ENCODE data around the gene FBRSL1. TPM values are rescaled to one million over a fixed set of nuclear protein-coding genes. Genes with fewer than 3 reads are reported as not detected.

FBRSL1 gene
- total RNA-seq, 1 donor from 2014 or later = 108 TPM

- Mint-ChIP-seq H3K27me3 (peaks cover 20% of the 10 kb centered on the region), H3K4me3 (no peak overlapping the region), H3K27ac (no peak overlapping the region), H3K9me3 (no peaks in the 10 kb centered on the region), H3K36me3 (no peaks in the 10 kb centered on the region), H3K4me1 (ENCODE audit: unreplicated experiment) (peaks cover 15% of the 10 kb centered on the region)
- DNase-seq (ENCODE audit: extremely low spot score, unreplicated experiment) = no peak
- no peak for TF ChIP-seq CTCF (conservative IDR thresholded peaks at IDR 0.05)
Observed at GRCh38 chr12:132448463-132448820, 41.5 kb upstream of the FBRSL1 start.

GRCh38 chr12:132449565-132450417 lies 40.2 kb upstream of the FBRSL1 start:
- no peak for TF ChIP-seq CTCF (conservative IDR thresholded peaks at IDR 0.05)
- Mint-ChIP-seq H3K4me3 (peak overlapping the region; percentile 9), H3K4me1 (ENCODE audit: unreplicated experiment) (peaks cover 15% of the 10 kb centered on the region), H3K36me3 (no peaks in the 10 kb centered on the region), H3K27me3 (peaks cover 16% of the 10 kb centered on the region), H3K27ac (no peak overlapping the region), H3K9me3 (no peaks in the 10 kb centered on the region)
- no peak for DNase-seq (ENCODE audit: extremely low spot score, unreplicated experiment)

GRCh38 chr12:132450418-132451171 lies 39.4 kb upstream of the FBRSL1 start:
- Mint-ChIP-seq H3K27ac (no peak overlapping the region), H3K4me1 (ENCODE audit: unreplicated experiment) (peaks cover 13% of the 10 kb centered on the region), H3K9me3 (no peaks in the 10 kb centered on the region), H3K36me3 (no peaks in the 10 kb centered on the region), H3K27me3 (peaks cover 15% of the 10 kb centered on the region), H3K4me3 (no peak overlapping the region)
- DNase-seq (ENCODE audit: extremely low spot score, unreplicated experiment) = no peak
- no peak for TF ChIP-seq CTCF (conservative IDR thresholded peaks at IDR 0.05)

DNA sequence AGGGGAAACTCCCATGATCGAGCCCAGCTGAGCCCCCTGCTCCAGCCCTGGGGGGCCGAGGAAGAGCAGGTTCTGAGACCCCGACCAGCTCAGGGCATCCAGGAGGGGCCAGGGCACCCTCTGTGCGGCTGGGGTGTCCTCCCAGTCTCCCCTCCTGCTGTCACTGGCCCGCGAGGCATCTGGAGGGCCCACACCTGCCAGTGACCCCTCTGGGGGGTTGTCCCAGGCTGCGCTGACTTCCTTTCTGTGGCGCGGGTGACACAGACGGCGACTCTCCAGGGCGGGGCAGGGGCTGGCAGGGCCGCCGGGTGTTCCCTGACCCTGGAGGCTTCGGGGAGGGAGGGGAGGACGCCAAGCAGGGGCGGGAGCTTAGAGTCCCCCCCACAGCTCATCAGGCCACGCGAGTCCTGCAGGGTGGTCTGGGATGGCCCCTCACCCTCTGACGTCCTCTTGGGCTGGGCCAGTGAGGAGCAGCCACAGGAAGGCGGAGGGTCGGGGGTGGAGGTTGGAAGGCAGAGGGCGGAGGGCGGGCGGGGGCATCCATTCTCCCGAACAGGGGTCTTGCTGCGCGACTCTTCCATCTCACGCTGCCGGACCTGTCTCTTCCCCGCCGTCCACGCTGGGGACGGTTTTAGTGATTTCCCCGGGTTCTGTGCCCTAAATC lies 38.6 kb upstream of the FBRSL1 start:
- Mint-ChIP-seq H3K36me3 (no peaks in the 10 kb centered on the region), H3K4me1 (ENCODE audit: unreplicated experiment) (peaks cover 6% of the 10 kb centered on the region), H3K27me3 (peaks cover 8% of the 10 kb centered on the region), H3K4me3 (no peak overlapping the region), H3K9me3 (no peaks in the 10 kb centered on the region), H3K27ac (no peak overlapping the region)
- no peak for DNase-seq (ENCODE audit: extremely low spot score, unreplicated experiment)
- TF ChIP-seq CTCF (conservative IDR thresholded peaks at IDR 0.05) = no peak

DNA sequence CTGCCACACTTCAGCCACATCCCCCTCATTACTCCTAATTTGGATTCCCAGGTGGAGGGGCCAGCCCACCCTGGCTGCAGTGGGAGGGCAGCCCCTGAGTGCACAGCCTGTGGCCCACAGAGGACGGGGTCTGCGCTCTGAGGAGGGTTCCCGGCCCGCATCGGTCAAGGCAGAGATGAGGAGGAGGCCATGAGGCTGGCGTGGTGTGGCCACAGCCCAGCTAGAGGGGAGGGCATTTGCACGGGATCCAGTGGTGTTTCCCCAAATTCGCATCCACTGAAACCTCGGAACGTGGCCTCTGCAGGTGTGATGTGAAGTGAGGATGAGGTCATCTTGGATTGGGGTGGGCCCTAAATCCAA lies 38.1 kb upstream of the FBRSL1 start:
- no peak for TF ChIP-seq CTCF (conservative IDR thresholded peaks at IDR 0.05)
- H3K27ac Mint-ChIP-seq = no peak overlapping the region
- peaks cover 8% of the 10 kb centered on the region for H3K27me3 Mint-ChIP-seq
- no peak overlapping the region for H3K4me3 Mint-ChIP-seq
- DNase-seq (ENCODE audit: extremely low spot score, unreplicated experiment) = no peak
- H3K4me1 Mint-ChIP-seq (ENCODE audit: unreplicated experiment) = peaks cover 6% of the 10 kb centered on the region
- no peaks in the 10 kb centered on the region for H3K9me3 Mint-ChIP-seq
- H3K36me3 Mint-ChIP-seq = no peaks in the 10 kb centered on the region
